ENCODE results near the gene SCN9A.

GRCh38 chr2:166360426-166360825 is 15.3 kb downstream of the SCN9A start:
- TF ChIP-seq CTCF (IDR thresholded peaks at IDR 0.05): no peak
- no peak for TF ChIP-seq POLR2A (IDR thresholded peaks at IDR 0.05)

Data from uterus (tissue), 2 donors.